ENCODE data around the gene LYPLA2.
A peak's percentile ranks its signal among the peaks of the same experiment; 100 is the strongest.

Gene LYPLA2

DNA sequence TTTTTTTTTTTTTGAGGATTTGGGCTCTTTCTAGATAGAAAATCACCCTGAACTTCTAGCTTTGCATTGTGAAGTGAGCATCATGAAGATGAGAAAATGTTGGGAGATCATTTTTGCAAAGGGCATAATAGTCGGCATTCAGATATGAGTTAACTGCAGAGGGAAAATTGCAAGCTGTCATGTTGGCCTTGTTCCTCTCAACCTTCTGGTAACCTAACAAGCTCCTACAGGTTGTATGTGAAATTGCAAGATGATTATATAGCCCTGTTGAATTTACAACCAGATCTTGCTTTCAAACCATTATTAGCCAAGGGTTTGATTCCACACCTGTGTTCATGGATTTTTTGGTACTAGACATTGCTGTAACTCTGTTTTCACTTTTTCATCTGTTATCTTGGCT, 45.4 kb upstream of the LYPLA2 start:
- Histone ChIP-seq H3K9ac (ENCODE audit: low read length) (no peak overlapping the region), H2BK12ac (ENCODE audit: low read length) (no peak overlapping the region), H4K12ac (ENCODE audit: low read depth, low read length) (no peak overlapping the region), H3K79me2 (ENCODE audit: control insufficient read depth, insufficient read depth, low read length, poor library complexity) (peaks cover 14% of the 10 kb centered on the region), H3K14ac (ENCODE audit: low read length) (no peak overlapping the region), H2AFZ (ENCODE audit: insufficient read depth, low read length, poor library complexity) (no peak overlapping the region), H3K4me3 (ENCODE audit: low read depth, low read length) (no peak overlapping the region), H3K23ac (ENCODE audit: low read length) (no peak overlapping the region), H3K36me3 (ENCODE audit: control insufficient read depth in 1 of 2, insufficient read depth in 2 of 2, low read length in 2 of 2) (no peaks in the 10 kb centered on the region), H2AK5ac (ENCODE audit: low read length) (no peak overlapping the region), H3K4ac (ENCODE audit: low read depth, low read length) (peak overlapping the region; percentile 47), H3K27ac (ENCODE audit: low read depth, low read length) (no peak overlapping the region), H3K4me2 (ENCODE audit: low read length) (no peak overlapping the region), H4K8ac (ENCODE audit: low read depth, low read length) (no peak overlapping the region), H3K79me1 (ENCODE audit: low read length) (peaks cover 6% of the 10 kb centered on the region), H2BK5ac (ENCODE audit: low read depth, low read length, poor library complexity) (no peak overlapping the region), H2BK120ac (ENCODE audit: insufficient read depth, low read length, poor library complexity) (no peak overlapping the region), H4K91ac (ENCODE audit: low read depth, low read length) (no peak overlapping the region), H3K27me3 (ENCODE audit: insufficient read depth, low read length) (no peaks in the 10 kb centered on the region), H3K9me3 (ENCODE audit: insufficient read depth, low read depth, low read length) (no peaks in the 10 kb centered on the region), H3K18ac (ENCODE audit: low read length) (no peak overlapping the region), H3K4me1 (ENCODE audit: control insufficient read depth in 1 of 2, insufficient read depth in 2 of 2, low read length in 2 of 2) (peaks cover 4 to 9% of the 10 kb centered on the region in 2 experiments)
- WGBS (ENCODE audit: extremely low coverage, insufficient coverage, insufficient read length) = no CpG with 5 or more reads among the region's 1 CpG
- DNase-seq = peak in 1 of 2 donors; percentile 52

DNA sequence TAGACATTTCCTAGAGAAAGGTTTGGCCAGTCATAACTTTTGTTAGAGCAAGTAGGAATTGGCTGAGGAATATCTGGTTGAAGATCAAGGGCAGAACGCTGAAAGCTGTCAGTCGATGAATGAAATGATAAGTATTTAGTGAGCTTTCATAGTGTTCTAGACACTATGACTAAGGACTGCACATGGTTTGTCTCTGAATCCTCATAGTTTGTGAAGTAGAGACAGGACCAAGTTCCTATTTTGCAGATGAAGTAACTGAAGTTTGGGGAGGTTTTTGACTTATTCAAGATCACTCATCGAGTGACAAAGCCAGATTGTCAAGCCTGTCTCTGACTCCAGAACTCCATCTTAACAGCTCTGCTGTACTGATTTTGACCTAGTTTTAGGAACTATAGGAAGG, 42.9 kb upstream of the LYPLA2 start:
- Histone ChIP-seq H4K8ac (ENCODE audit: low read depth, low read length) (no peak overlapping the region), H3K4me1 (ENCODE audit: control insufficient read depth in 1 of 2, insufficient read depth in 2 of 2, low read length in 2 of 2) (peaks cover 4 to 5% of the 10 kb centered on the region in 2 experiments), H3K79me1 (ENCODE audit: low read length) (peaks cover 3% of the 10 kb centered on the region), H3K27me3 (ENCODE audit: insufficient read depth, low read length) (no peaks in the 10 kb centered on the region), H4K91ac (ENCODE audit: low read depth, low read length) (no peak overlapping the region), H3K4me3 (ENCODE audit: low read depth, low read length) (no peak overlapping the region), H2AK5ac (ENCODE audit: low read length) (no peak overlapping the region), H3K23ac (ENCODE audit: low read length) (no peak overlapping the region), H3K27ac (ENCODE audit: low read depth, low read length) (no peak overlapping the region), H4K12ac (ENCODE audit: low read depth, low read length) (no peak overlapping the region), H3K4ac (ENCODE audit: low read depth, low read length) (peak overlapping the region; percentile 24), H3K36me3 (ENCODE audit: control insufficient read depth in 1 of 2, insufficient read depth in 2 of 2, low read length in 2 of 2) (peaks cover 20 to 24% of the 10 kb centered on the region in 2 experiments), H2BK12ac (ENCODE audit: low read length) (no peak overlapping the region), H2BK5ac (ENCODE audit: low read depth, low read length, poor library complexity) (no peak overlapping the region), H2AFZ (ENCODE audit: insufficient read depth, low read length, poor library complexity) (no peak overlapping the region), H3K9ac (ENCODE audit: low read length) (no peak overlapping the region), H3K9me3 (ENCODE audit: insufficient read depth, low read depth, low read length) (no peaks in the 10 kb centered on the region), H2BK120ac (ENCODE audit: insufficient read depth, low read length, poor library complexity) (no peak overlapping the region), H3K14ac (ENCODE audit: low read length) (no peak overlapping the region), H3K4me2 (ENCODE audit: low read length) (no peak overlapping the region), H3K79me2 (ENCODE audit: control insufficient read depth, insufficient read depth, low read length, poor library complexity) (peaks cover 11% of the 10 kb centered on the region), H3K18ac (ENCODE audit: low read length) (no peak overlapping the region)
- WGBS (ENCODE audit: extremely low coverage, insufficient coverage, insufficient read length) = no CpG with 5 or more reads among the region's 3 CpGs
- DNase-seq = peak; percentile 46 to 79

DNA sequence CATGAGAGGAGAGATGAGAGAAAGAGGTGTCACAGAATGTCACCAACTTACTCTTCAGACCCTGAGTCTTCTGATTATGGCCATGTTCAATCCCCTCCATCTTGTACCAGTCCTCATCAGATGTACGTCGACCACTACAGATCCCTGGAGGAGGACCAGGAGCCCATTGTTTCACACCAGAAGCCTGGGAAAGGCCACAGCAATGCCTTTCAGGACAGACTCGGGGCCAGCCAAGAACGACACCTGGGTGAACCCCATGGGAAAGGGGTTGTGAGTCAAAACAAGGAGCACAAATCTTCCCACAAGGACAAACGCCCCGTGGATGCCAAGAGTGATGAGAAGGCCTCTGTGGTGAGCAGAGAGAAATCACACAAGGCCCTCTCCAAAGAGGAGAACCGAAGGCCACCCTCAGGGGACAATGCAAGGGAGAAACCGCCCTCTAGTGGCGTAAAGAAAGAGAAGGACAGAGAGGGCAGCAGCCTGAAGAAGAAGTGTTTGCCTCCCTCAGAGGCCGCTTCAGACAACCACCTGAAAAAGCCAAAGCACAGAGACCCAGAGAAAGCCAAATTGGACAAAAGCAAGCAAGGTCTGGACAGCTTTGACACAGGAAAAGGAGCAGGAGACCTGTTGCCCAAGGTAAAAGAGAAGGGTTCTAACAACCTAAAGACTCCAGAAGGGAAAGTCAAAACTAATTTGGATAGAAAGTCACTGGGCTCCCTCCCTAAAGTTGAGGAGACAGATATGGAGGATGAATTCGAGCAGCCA, 39.7 kb upstream of the LYPLA2 start:
- Histone ChIP-seq H3K4me2 (ENCODE audit: low read length) (no peak overlapping the region), H4K12ac (ENCODE audit: low read depth, low read length) (no peak overlapping the region), H3K9me3 (ENCODE audit: insufficient read depth, low read depth, low read length) (no peaks in the 10 kb centered on the region), H3K36me3 (ENCODE audit: control insufficient read depth in 1 of 2, insufficient read depth in 2 of 2, low read length in 2 of 2) (peaks cover 37 to 50% of the 10 kb centered on the region in 2 experiments), H2AK5ac (ENCODE audit: low read length) (no peak overlapping the region), H3K4me3 (ENCODE audit: low read depth, low read length) (no peak overlapping the region), H2BK12ac (ENCODE audit: low read length) (no peak overlapping the region), H3K18ac (ENCODE audit: low read length) (no peak overlapping the region), H3K27me3 (ENCODE audit: insufficient read depth, low read length) (no peaks in the 10 kb centered on the region), H4K8ac (ENCODE audit: low read depth, low read length) (no peak overlapping the region), H2BK120ac (ENCODE audit: insufficient read depth, low read length, poor library complexity) (no peak overlapping the region), H3K4ac (ENCODE audit: low read depth, low read length) (no peak overlapping the region), H2BK5ac (ENCODE audit: low read depth, low read length, poor library complexity) (no peak overlapping the region), H3K79me1 (ENCODE audit: low read length) (no peaks in the 10 kb centered on the region), H3K14ac (ENCODE audit: low read length) (no peak overlapping the region), H3K23ac (ENCODE audit: low read length) (no peak overlapping the region), H3K27ac (ENCODE audit: low read depth, low read length) (no peak overlapping the region), H2AFZ (ENCODE audit: insufficient read depth, low read length, poor library complexity) (no peak overlapping the region), H4K91ac (ENCODE audit: low read depth, low read length) (no peak overlapping the region), H3K79me2 (ENCODE audit: control insufficient read depth, insufficient read depth, low read length, poor library complexity) (no peaks in the 10 kb centered on the region), H3K4me1 (ENCODE audit: control insufficient read depth in 1 of 2, insufficient read depth in 2 of 2, low read length in 2 of 2) (no peaks in the 10 kb centered on the region), H3K9ac (ENCODE audit: low read length) (no peak overlapping the region)
- peak; percentile 19 to 58 for DNase-seq
- WGBS (ENCODE audit: extremely low coverage, insufficient coverage, insufficient read length) = no CpG with 5 or more reads among the region's 11 CpGs

DNA sequence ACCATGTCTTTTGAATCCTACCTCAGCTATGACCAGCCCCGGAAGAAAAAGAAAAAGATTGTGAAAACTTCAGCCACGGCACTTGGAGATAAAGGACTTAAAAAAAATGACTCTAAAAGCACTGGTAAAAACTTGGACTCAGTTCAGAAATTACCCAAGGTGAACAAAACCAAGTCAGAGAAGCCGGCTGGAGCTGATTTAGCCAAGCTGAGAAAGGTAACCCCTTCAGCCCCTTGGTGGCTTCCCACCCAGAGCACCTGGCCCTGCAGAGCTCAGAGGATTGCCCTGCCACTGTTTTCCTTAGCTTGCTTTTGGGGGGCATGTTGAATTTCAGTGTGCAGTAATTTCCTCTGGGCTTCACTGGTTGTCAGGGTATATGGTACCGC, 39.1 kb upstream of the LYPLA2 start:
- no CpG with 5 or more reads among the region's 4 CpGs for WGBS (ENCODE audit: extremely low coverage, insufficient coverage, insufficient read length)
- Histone ChIP-seq H2AK5ac (ENCODE audit: low read length) (no peak overlapping the region), H2BK5ac (ENCODE audit: low read depth, low read length, poor library complexity) (no peak overlapping the region)

More for the DNA sequence above, 39.1 kb upstream of the LYPLA2 start:
- H3K4me1 ChIP-seq (ENCODE audit: control insufficient read depth in 1 of 2, insufficient read depth in 2 of 2, low read length in 2 of 2) = no peaks in the 10 kb centered on the region
- H3K79me1 ChIP-seq (ENCODE audit: low read length) = no peaks in the 10 kb centered on the region
- H3K4ac ChIP-seq (ENCODE audit: low read depth, low read length) = no peak overlapping the region
- H3K18ac ChIP-seq (ENCODE audit: low read length) = no peak overlapping the region
- no peaks in the 10 kb centered on the region for H3K9me3 ChIP-seq (ENCODE audit: insufficient read depth, low read depth, low read length)
- no peak overlapping the region for H3K4me3 ChIP-seq (ENCODE audit: low read depth, low read length)
- H2BK12ac ChIP-seq (ENCODE audit: low read length) = no peak overlapping the region
- H2AFZ ChIP-seq (ENCODE audit: insufficient read depth, low read length, poor library complexity) = no peak overlapping the region
- no peak overlapping the region for H3K27ac ChIP-seq (ENCODE audit: low read depth, low read length)
- no peak overlapping the region for H3K9ac ChIP-seq (ENCODE audit: low read length)
- no peak overlapping the region for H3K4me2 ChIP-seq (ENCODE audit: low read length)
- no peak overlapping the region for H4K8ac ChIP-seq (ENCODE audit: low read depth, low read length)
- H3K27me3 ChIP-seq (ENCODE audit: insufficient read depth, low read length) = no peaks in the 10 kb centered on the region
- H4K12ac ChIP-seq (ENCODE audit: low read depth, low read length) = no peak overlapping the region
- H3K36me3 ChIP-seq (ENCODE audit: control insufficient read depth in 1 of 2, insufficient read depth in 2 of 2, low read length in 2 of 2) = peaks cover 42 to 56% of the 10 kb centered on the region in 2 experiments
- H3K14ac ChIP-seq (ENCODE audit: low read length) = no peak overlapping the region
- H3K23ac ChIP-seq (ENCODE audit: low read length) = no peak overlapping the region
- no peak overlapping the region for H2BK120ac ChIP-seq (ENCODE audit: insufficient read depth, low read length, poor library complexity)
- no peak overlapping the region for H4K91ac ChIP-seq (ENCODE audit: low read depth, low read length)
- H3K79me2 ChIP-seq (ENCODE audit: control insufficient read depth, insufficient read depth, low read length, poor library complexity) = no peaks in the 10 kb centered on the region
- DNase-seq = no peak
